Measurements from ENCODE around the gene ZNF217. TPM values are rescaled to one million over a fixed set of nuclear protein-coding genes. Genes with fewer than 3 reads are reported as not detected.

Gene ZNF217
- polyA plus RNA-seq, 6 donors from 2014 or later: 8.8 to 31.0 (median 24.7) TPM

GRCh38 chr20:53581444-53582250 is 12.0 kb downstream of the ZNF217 start:
- peak overlapping the region; percentile 58 to 84 (median 72) for H3K4me3 Mint-ChIP-seq
- H3K9me3 Mint-ChIP-seq: no peaks in the 10 kb centered on the region
- ATAC-seq (ENCODE audit: low read depth in 2 of 2) (no peak), DNase-seq (no peak)
- peaks cover 7 to 11% of the 10 kb centered on the region in 2 donors for H3K36me3 Mint-ChIP-seq
- H3K27ac Mint-ChIP-seq: peak overlapping the region; percentile 71 to 95 (median 94)
- peaks cover 41 to 94% (median 71%) of the 10 kb centered on the region in 3 donors for H3K4me1 Mint-ChIP-seq
- H3K27me3 Mint-ChIP-seq: no peaks in the 10 kb centered on the region

GRCh38 chr20:53580376-53581111 is 13.1 kb downstream of the ZNF217 start:
- Mint-ChIP-seq H3K27me3 (no peaks in the 10 kb centered on the region), H3K27ac (peak overlapping the region; percentile 39 to 97 (median 92)), H3K36me3 (peaks cover 17 to 18% of the 10 kb centered on the region in 2 donors), H3K4me1 (peaks cover 35 to 90% (median 68%) of the 10 kb centered on the region in 3 donors), H3K9me3 (no peaks in the 10 kb centered on the region), H3K4me3 (peak overlapping the region; percentile 47 to 84 (median 66))
- DNase-seq: no peak
- no peak for ATAC-seq (ENCODE audit: low read depth in 2 of 2)

DNA sequence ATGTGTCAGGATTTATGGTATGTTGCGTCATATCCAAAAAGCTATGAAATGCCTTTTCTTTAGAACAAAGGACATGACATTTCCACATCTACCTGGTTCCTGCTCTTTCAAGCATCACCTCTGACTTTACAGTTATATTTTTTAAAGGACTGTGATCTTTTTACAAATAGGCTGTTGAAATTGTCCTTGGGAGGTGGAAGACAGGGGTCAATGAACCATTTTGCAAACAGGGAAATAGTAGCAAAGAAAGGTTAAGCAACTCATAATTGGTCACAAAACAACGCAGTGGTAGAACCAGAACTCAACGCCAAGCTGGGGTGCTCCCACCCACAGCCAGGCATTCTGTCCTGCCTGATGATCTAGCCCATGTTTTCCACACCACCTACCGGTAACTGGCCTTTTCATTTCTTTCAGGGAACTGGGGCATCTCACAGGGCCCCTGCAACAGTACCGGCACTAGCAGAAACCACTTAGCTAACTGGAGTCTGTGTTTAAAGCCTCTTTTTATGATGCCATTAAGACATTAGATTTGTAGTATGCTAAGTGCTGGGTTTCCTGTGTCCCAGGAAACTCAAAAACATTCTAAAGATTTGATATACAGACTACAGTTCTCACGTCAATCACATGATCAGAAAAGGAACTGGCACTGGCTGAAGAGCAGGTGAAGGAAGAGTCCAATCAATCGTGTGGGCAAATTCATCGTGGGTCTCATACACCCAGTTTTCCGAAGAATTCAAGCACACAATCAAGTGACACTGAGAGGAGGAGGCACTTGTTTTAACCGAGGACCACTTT is 13.9 kb downstream of the ZNF217 start:
- Mint-ChIP-seq H3K9me3 (no peaks in the 10 kb centered on the region), H3K4me1 (peaks cover 40 to 86% (median 66%) of the 10 kb centered on the region in 3 donors), H3K36me3 (peaks cover 18 to 20% of the 10 kb centered on the region in 2 donors), H3K27me3 (no peaks in the 10 kb centered on the region), H3K27ac (peak overlapping the region; percentile 39 to 97 (median 92)), H3K4me3 (peak overlapping the region; percentile 54 to 84 (median 72))
- no peak for DNase-seq
- peak; percentile 17 to 27 for ATAC-seq (ENCODE audit: low read depth in 2 of 2)

DNA sequence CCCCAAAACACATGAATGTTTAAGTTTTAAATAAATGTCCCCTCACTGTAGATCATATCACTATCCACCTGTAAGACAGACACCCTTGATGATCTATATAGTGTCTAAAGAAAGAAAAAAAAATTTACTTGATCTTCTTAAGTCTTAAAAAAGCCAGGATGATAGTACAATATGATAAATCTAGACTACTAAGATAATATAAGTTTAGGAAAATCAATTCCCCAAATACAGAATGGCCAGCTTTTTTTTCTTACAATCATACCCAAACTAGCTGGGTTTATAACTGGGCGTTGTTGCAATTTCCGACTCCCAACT is 14.4 kb downstream of the ZNF217 start:
- H3K27me3 Mint-ChIP-seq: no peaks in the 10 kb centered on the region
- peak overlapping the region; percentile 54 to 84 (median 66) for H3K4me3 Mint-ChIP-seq
- H3K4me1 Mint-ChIP-seq: peaks cover 40 to 87% (median 72%) of the 10 kb centered on the region in 3 donors
- ATAC-seq (ENCODE audit: low read depth in 2 of 2) (no peak), DNase-seq (no peak)
- H3K36me3 Mint-ChIP-seq: peaks cover 19 to 20% of the 10 kb centered on the region in 2 donors
- peak overlapping the region in 5 of 6 donors; percentile 78 to 97 (median 91) for H3K27ac Mint-ChIP-seq
- H3K9me3 Mint-ChIP-seq: no peaks in the 10 kb centered on the region

DNA sequence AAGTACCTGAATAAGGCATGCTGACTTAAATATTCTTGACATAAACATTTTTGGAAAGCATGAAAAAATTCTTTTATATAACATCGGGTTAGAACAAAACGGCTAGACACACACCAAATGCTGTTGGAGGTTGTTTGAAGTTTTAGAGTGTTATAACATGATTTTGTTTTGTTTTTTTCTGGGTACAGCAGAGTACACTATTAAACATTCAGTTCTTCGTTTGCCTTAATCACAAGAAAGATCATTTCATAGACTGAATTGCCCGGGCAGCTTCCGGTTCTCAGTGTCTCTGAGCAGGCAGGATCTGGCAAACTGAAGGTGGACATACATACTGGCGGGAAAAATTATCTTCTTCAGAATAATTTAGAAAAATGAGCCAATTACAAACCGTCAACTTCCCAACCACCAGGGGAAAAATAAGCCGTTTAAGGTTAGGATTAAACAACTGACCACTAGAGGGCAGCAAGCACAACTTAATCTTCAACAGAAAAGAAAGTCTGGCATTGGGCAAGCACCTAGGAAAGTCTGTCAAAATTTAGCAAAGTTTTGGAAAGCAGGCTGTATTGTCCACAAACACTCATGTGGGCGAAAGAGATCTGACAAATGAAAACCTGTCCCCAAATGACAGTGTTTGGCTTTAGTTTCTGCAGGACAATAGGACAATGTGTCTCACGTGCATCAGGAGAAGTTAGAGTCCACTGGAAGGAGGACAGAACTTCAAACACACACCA is 15.0 kb downstream of the ZNF217 start:
- no peaks in the 10 kb centered on the region for H3K9me3 Mint-ChIP-seq
- H3K4me3 Mint-ChIP-seq: peak overlapping the region in 7 of 8 donors; percentile 52 to 83 (median 63)
- H3K27me3 Mint-ChIP-seq: no peaks in the 10 kb centered on the region
- H3K36me3 Mint-ChIP-seq: peaks cover 20 to 23% of the 10 kb centered on the region in 2 donors
- ATAC-seq (ENCODE audit: low read depth in 2 of 2) (peak; percentile 82 to 91), DNase-seq (peak; percentile 78)
- H3K27ac Mint-ChIP-seq: peak overlapping the region in 5 of 6 donors; percentile 28 to 97 (median 91)
- H3K4me1 Mint-ChIP-seq: peaks cover 40 to 86% (median 73%) of the 10 kb centered on the region in 3 donors

DNA sequence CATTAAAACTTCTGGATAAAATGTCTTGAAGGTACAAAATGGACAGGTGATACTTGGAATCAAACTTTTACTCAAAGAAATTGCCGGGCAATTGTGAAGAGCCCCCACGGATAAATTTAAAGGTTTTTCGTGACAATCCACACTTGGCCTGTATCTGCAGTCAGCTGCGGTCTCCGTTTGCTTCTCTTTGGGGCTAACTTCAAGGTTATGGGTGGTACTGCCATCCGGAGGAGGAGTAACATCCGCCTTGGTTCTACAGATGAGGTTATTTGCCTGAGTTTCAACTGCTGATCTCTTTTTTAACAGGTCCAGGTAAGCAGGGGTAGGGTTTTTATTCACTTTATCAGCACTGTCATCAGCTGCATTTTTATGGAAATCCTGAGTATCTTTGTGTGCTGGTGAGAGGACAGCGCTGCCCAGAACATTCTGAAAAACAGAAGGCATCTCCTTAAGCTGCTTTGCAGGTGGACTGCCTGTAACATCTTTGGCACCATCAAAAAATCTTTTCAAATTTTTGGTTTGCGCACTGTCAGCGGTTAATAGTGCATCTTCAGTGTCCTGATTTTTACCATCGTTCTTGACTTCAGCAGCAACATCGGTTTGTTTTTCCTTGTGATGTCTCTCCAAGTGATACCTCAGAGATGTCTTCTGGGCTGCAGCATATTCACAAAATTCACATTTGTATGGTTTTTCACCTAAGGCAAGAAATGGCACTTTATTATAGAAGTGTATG is 16.9 kb downstream of the ZNF217 start:
- H3K27me3 Mint-ChIP-seq: no peaks in the 10 kb centered on the region

DNA sequence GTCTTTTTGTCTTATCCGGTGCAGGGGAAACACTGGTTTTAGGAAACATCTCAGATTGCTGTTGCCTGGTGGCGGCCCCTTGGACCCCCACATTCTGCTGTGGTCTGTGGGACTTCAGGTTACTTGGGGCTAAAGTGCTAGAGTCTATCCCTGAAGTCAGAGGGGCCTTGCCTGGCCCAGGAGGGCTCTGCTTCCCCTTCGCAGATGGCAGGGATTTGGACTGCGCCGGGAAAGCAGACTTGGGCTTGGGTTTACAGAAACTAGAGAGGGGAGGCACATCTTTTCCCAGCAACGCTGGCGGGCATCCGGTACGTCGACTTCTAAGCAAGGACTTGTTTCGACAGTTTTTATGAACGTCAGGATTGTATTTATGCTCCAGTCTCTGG is 17.5 kb downstream of the ZNF217 start:
- H3K4me1 Mint-ChIP-seq: peaks cover 36 to 82% (median 60%) of the 10 kb centered on the region in 3 donors

More for the DNA sequence above, 16.9 kb downstream of the ZNF217 start:
- Mint-ChIP-seq H3K27ac (peak overlapping the region in 4 of 6 donors; percentile 20 to 76 (median 60)), H3K4me3 (no peak overlapping the region), H3K9me3 (no peaks in the 10 kb centered on the region), H3K4me1 (peaks cover 32 to 86% (median 61%) of the 10 kb centered on the region in 3 donors), H3K36me3 (peaks cover 18 to 20% of the 10 kb centered on the region in 2 donors)
- ATAC-seq (ENCODE audit: low read depth in 2 of 2): no peak
- no peak for DNase-seq

DNA sequence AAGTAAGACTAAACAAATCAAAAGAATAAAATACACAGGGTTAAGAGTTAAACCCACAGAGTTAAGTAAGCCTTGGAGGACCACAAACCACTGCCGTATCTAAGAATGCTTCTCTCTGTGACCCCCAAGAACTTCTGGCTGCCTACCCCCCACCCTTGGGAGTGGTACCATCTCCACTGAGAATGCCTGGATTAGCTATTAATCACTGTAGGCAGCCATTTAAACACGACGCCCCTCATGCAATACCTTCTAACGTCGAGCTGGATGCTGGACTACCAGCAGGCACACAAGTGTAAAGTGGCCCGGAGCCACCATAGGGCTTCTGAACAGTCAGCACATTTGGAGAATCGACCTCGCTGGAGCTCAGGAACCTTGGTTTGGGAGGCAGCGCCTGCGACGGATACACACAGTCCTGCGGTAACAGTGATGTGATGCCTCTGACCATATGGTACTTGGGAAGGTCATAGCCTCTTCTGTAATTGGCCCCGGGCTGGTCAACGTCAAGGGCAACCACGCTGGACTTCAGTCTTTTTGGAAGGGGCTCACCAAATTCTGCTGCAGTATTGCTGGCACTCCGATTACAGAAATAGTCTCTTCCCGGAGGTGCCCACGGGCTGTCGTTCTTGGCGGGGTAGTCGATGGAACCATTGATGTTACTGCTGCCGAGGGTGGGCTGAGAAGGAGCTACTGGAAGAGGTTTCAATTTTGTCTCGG is 18.0 kb downstream of the ZNF217 start:
- Mint-ChIP-seq H3K4me3 (peak overlapping the region in 1 of 8 donors; percentile 33), H3K27ac (peak overlapping the region; percentile 24 to 96 (median 74)), H3K9me3 (no peaks in the 10 kb centered on the region), H3K36me3 (peaks cover 23% of the 10 kb centered on the region in 2 donors), H3K27me3 (no peaks in the 10 kb centered on the region), H3K4me1 (peaks cover 34 to 78% (median 57%) of the 10 kb centered on the region in 3 donors)
- no peak for DNase-seq
- ATAC-seq (ENCODE audit: low read depth in 2 of 2): no peak

More for the DNA sequence above, 17.5 kb downstream of the ZNF217 start:
- peak overlapping the region in 3 of 6 donors; percentile 37 to 63 (median 58) for H3K27ac Mint-ChIP-seq
- H3K27me3 Mint-ChIP-seq: no peaks in the 10 kb centered on the region
- no peaks in the 10 kb centered on the region for H3K9me3 Mint-ChIP-seq
- peaks cover 20 to 23% of the 10 kb centered on the region in 2 donors for H3K36me3 Mint-ChIP-seq
- ATAC-seq (ENCODE audit: low read depth in 2 of 2) (no peak), DNase-seq (no peak)
- no peak overlapping the region for H3K4me3 Mint-ChIP-seq

GRCh38 chr20:53574819-53575218 is 18.8 kb downstream of the ZNF217 start:
- Mint-ChIP-seq H3K27ac (peak overlapping the region in 3 of 6 donors; percentile 63 to 88 (median 83)), H3K9me3 (no peaks in the 10 kb centered on the region), H3K4me3 (no peak overlapping the region), H3K27me3 (no peaks in the 10 kb centered on the region), H3K4me1 (peaks cover 26 to 70% (median 49%) of the 10 kb centered on the region in 3 donors), H3K36me3 (peaks cover 23 to 25% of the 10 kb centered on the region in 2 donors)
- no peak for ATAC-seq (ENCODE audit: low read depth in 2 of 2)
- no peak for DNase-seq

GRCh38 chr20:53574259-53574789 is 19.3 kb downstream of the ZNF217 start:
- H3K27ac Mint-ChIP-seq: peak overlapping the region in 3 of 6 donors; percentile 63 to 76 (median 75)
- ATAC-seq (ENCODE audit: low read depth in 2 of 2): no peak
- no peak for DNase-seq
- H3K9me3 Mint-ChIP-seq: no peaks in the 10 kb centered on the region
- H3K27me3 Mint-ChIP-seq: no peaks in the 10 kb centered on the region
- peaks cover 23 to 25% of the 10 kb centered on the region in 2 donors for H3K36me3 Mint-ChIP-seq
- no peak overlapping the region for H3K4me3 Mint-ChIP-seq
- H3K4me1 Mint-ChIP-seq: peaks cover 21 to 65% (median 47%) of the 10 kb centered on the region in 3 donors

GRCh38 chr20:53571555-53572286 is 21.9 kb downstream of the ZNF217 start:
- no peak for ATAC-seq (ENCODE audit: low read depth in 2 of 2)
- Mint-ChIP-seq H3K4me1 (peaks cover 15 to 40% (median 29%) of the 10 kb centered on the region in 3 donors), H3K36me3 (peaks cover 23 to 30% of the 10 kb centered on the region in 2 donors), H3K4me3 (peak overlapping the region in 1 of 8 donors; percentile 22), H3K27me3 (no peaks in the 10 kb centered on the region), H3K27ac (peak overlapping the region in 4 of 6 donors; percentile 51 to 81 (median 71)), H3K9me3 (no peaks in the 10 kb centered on the region)
- DNase-seq: no peak

All from naive B cell (primary cell).